Thyroid gland (tissue), 4 donors: ENCODE results near the gene RNASEH2B. TPM values are rescaled to one million over a fixed set of nuclear protein-coding genes. Genes with fewer than 3 reads are reported as not detected.

Experiments
- DNase-seq, 2 donors: peaks; one replicate each; pipeline ENCODE4 v3.0.0-alpha.2; 2019
- H3K27ac ChIP-seq, 3 donors: fragments of 200-600 bp; sonication (generic); 1 replicate in 2 of 3; 2 replicates in 1 of 3; pipeline ENCODE4 v1.5.1; 2016 to 2019; ENCODE audit warnings: mild to moderate bottlenecking in 1 of 3, moderate library complexity in 1 of 3
- H3K27me3 ChIP-seq: fragments of 200-600 bp; sonication (generic); one replicate; pipeline ENCODE4 v1.5.1; 2019
- H3K36me3 ChIP-seq, 2 donors: fragments of 200-600 bp; sonication (generic); one replicate each; pipeline ENCODE4 v1.5.1; 2016 to 2019
- H3K4me1 ChIP-seq, 2 donors: fragments of 200-600 bp; sonication (generic); one replicate each; pipeline ENCODE4 v1.5.1; 2017 to 2019
- H3K4me3 ChIP-seq, 3 donors: fragments of 200-600 bp; sonication (generic); replicated peaks in 1 of 3; 1 replicate in 2 of 3; 2 replicates in 1 of 3; pipeline ENCODE4 v1.5.1; 2016; ENCODE audit warnings: mild to moderate bottlenecking in 1 of 3
- H3K9me3 ChIP-seq: fragments of 200-600 bp; sonication (generic); one replicate; pipeline ENCODE4 v1.5.1; 2017
- CTCF ChIP-seq, 6 experiments: fragments of 200-600 bp in 3 of 6; fragments of 450-650 bp in 3 of 6; sonication (generic) in 3 of 6; IDR thresholded peaks; one replicate each; pipeline ENCODE4 v1.5.1; 2016 to 2019; ENCODE audit warnings: antibody characterized with exemption in 6 of 6, mild to moderate bottlenecking in 2 of 6, inconsistent platforms in 1 of 6, moderate library complexity in 1 of 6
- POLR2A ChIP-seq, 2 donors: fragments of 450-650 bp; IDR thresholded peaks; one replicate each; pipeline ENCODE4 v1.6.1; 2017; ENCODE audit warnings: antibody characterized with exemption in 2 of 2, mild to moderate bottlenecking in 2 of 2, moderate library complexity in 1 of 2
- WGBS, 2 donors: methylation state at CpG; one replicate each; pipeline ENCODE4 v1.1.5; 2017; 5-methylcytosine and 5-hydroxymethylcytosine counted together
- intact Hi-C: fragments of 100-400 bp; cut with DNase I; formaldehyde crosslinking; loops from one replicate; pipeline ENCODE4 v1.15.1; 2023
- total RNA-seq, 4 donors: library from RNA; depleted of rRNA; stranded (reverse); fragments of >200 nt; gene quantifications; one replicate each; pipeline ENCODE4 v1.2.3, GENCODE V29; 2016

Gene RNASEH2B
- total RNA-seq, 4 donors from 2014 or later = 51.5 to 116 (median 79.8) TPM

GRCh38 chr13:51001335-51001734 lies 91.7 kb downstream of the RNASEH2B start:
- TF ChIP-seq CTCF (IDR thresholded peaks at IDR 0.05) (no peak), POLR2A (IDR thresholded peaks at IDR 0.05) (no peak)
- H3K4me3 ChIP-seq = no peak overlapping the region
- H3K27ac ChIP-seq = no peak overlapping the region
- H3K27me3 ChIP-seq = no peaks in the 10 kb centered on the region
- no peaks in the 10 kb centered on the region for H3K36me3 ChIP-seq
- no peak for DNase-seq
- no peaks in the 10 kb centered on the region for H3K4me1 ChIP-seq
- WGBS, 2 donors = 92% methylated on average over 4 to 7 of the region's 8 CpGs
- H3K9me3 ChIP-seq = no peaks in the 10 kb centered on the region
- intact Hi-C loops = no loop called here

- TF ChIP-seq POLR2A (IDR thresholded peaks at IDR 0.05) = no peak
- TF ChIP-seq CTCF (IDR thresholded peaks at IDR 0.05) = no peak
- H3K27me3 ChIP-seq = no peaks in the 10 kb centered on the region
- no peak for DNase-seq
- no peaks in the 10 kb centered on the region for H3K4me1 ChIP-seq
- intact Hi-C loops = no loop called here
- no peaks in the 10 kb centered on the region for H3K36me3 ChIP-seq
- 70 to 73% methylated on average over 1 of the region's 1 CpG for WGBS, 2 donors
- H3K4me3 ChIP-seq = no peak overlapping the region
- H3K27ac ChIP-seq = no peak overlapping the region
- no peaks in the 10 kb centered on the region for H3K9me3 ChIP-seq
Measured at GRCh38 chr13:51002736-51003135, 93.1 kb downstream of the RNASEH2B start.

GRCh38 chr13:51003642-51004041 lies 94.1 kb downstream of the RNASEH2B start:
- Histone ChIP-seq H3K36me3 (no peaks in the 10 kb centered on the region), H3K27me3 (no peaks in the 10 kb centered on the region), H3K9me3 (no peaks in the 10 kb centered on the region), H3K27ac (no peak overlapping the region), H3K4me1 (no peaks in the 10 kb centered on the region), H3K4me3 (no peak overlapping the region)
- TF ChIP-seq POLR2A (IDR thresholded peaks at IDR 0.05) (no peak), CTCF (IDR thresholded peaks at IDR 0.05) (no peak)
- WGBS, 2 donors = 70 to 71% methylated on average over 7 of the region's 7 CpGs
- intact Hi-C loops = no loop called here
- DNase-seq = no peak

- Histone ChIP-seq H3K4me1 (no peaks in the 10 kb centered on the region), H3K27ac (no peak overlapping the region), H3K4me3 (no peak overlapping the region), H3K36me3 (no peaks in the 10 kb centered on the region), H3K27me3 (no peaks in the 10 kb centered on the region), H3K9me3 (no peaks in the 10 kb centered on the region)
- WGBS, 2 donors = 81 to 91% methylated on average over 18 of the region's 18 CpGs
- no peak for DNase-seq
- intact Hi-C loops = no loop called here
- no peak for TF ChIP-seq CTCF (IDR thresholded peaks at IDR 0.05)
- TF ChIP-seq POLR2A (IDR thresholded peaks at IDR 0.05) = no peak
Measured at GRCh38 chr13:51004111-51004865, 94.7 kb downstream of the RNASEH2B start.

- no peak for TF ChIP-seq POLR2A (IDR thresholded peaks at IDR 0.05)
- WGBS, 2 donors = 49 to 66% methylated on average over 3 of the region's 3 CpGs
- intact Hi-C loops = no loop called here
Measured at GRCh38 chr13:51004918-51005460, 95.4 kb downstream of the RNASEH2B start.

More at GRCh38 chr13:51004918-51005460, 95.4 kb downstream of the RNASEH2B start:
- DNase-seq = no peak
- Histone ChIP-seq H3K27ac (no peak overlapping the region), H3K4me1 (no peaks in the 10 kb centered on the region), H3K4me3 (no peak overlapping the region), H3K36me3 (no peaks in the 10 kb centered on the region), H3K9me3 (no peaks in the 10 kb centered on the region), H3K27me3 (no peaks in the 10 kb centered on the region)
